Endothelial cell of umbilical vein (primary cell): Measurements from ENCODE around the gene LRRC10B.

Source experiments
- CTCF ChIP-seq, 2 donors: IDR thresholded peaks; 1 replicate in 1 of 2; 2 replicates in 1 of 2; pipeline ENCODE4 v1.5.1; 2011; ENCODE audit warnings: low read length in 2 of 2, mild to moderate bottlenecking in 2 of 2, moderate library complexity in 2 of 2, control low read depth in 1 of 2, inconsistent platforms in 1 of 2, low read depth in 1 of 2; ENCODE audit not compliant: insufficient read depth in 1 of 2; ENCODE audit errors: extremely low read depth in 1 of 2
- EZH2 ChIP-seq: IDR thresholded peaks from 2 replicates; pipeline ENCODE4 v1.6.1; 2012; ENCODE audit warnings: borderline replicate concordance, low read depth, mild to moderate bottlenecking, moderate library complexity, low read length, inconsistent platforms; ENCODE audit not compliant: severe bottlenecking
- FOS ChIP-seq: IDR thresholded peaks from 2 replicates; pipeline ENCODE4 v1.6.1; 2011; ENCODE audit warnings: mild to moderate bottlenecking, low read length, moderate library complexity, borderline replicate concordance; ENCODE audit not compliant: insufficient read depth
- MYC ChIP-seq: IDR thresholded peaks from one replicate; pipeline ENCODE4 v1.6.1; 2011; ENCODE audit warnings: mild to moderate bottlenecking, low read depth, low read length
- POLR2A ChIP-seq: IDR thresholded peaks from 2 replicates; pipeline ENCODE4 v1.6.1; 2012; ENCODE audit warnings: low read depth, mild to moderate bottlenecking, control low read depth, low read length
- POLR2AphosphoS5 ChIP-seq: IDR thresholded peaks from 2 replicates; pipeline ENCODE4 v1.6.1; 2012; ENCODE audit warnings: low read depth, mild to moderate bottlenecking, control low read depth, low read length, moderate library complexity; ENCODE audit not compliant: insufficient read depth

DNA sequence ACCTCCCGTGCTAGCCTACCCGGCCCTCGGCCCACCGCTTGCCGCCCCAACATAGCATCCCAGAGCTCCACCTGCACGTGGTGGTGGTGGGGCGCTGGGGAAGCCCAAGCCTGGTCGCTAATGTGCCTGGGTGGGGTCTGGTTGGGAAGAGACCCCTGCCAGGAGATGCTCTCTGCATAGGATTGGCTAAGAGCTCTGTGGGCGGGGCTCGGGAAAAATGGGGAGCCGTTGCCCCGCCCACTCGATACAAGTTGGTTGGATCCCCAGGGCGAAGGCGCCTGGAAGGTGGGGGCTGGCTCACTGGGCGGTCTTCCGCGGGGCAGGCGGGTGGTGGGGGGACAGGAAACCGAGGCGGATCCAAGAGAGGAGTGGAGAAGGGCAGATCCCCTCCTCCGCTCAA lies 7.6 kb downstream of the LRRC10B start:
- TF ChIP-seq CTCF (IDR thresholded peaks at IDR 0.05; ENCODE audit: extremely low read depth in 1 of 2, insufficient read depth in 1 of 2, low read depth in 1 of 2, low read length in 2 of 2): no peak
- TF ChIP-seq EZH2: no peak
- TF ChIP-seq POLR2A: no peak
- no peak for TF ChIP-seq FOS
- no peak for TF ChIP-seq MYC
- TF ChIP-seq POLR2AphosphoS5: no peak
